Measurements from ENCODE around the gene CKMT2. TPM values are rescaled to one million over a fixed set of nuclear protein-coding genes. Genes with fewer than 3 reads are reported as not detected.

Gene CKMT2
- total RNA-seq, 1 donor from 2014 or later: 3.0 TPM

DNA sequence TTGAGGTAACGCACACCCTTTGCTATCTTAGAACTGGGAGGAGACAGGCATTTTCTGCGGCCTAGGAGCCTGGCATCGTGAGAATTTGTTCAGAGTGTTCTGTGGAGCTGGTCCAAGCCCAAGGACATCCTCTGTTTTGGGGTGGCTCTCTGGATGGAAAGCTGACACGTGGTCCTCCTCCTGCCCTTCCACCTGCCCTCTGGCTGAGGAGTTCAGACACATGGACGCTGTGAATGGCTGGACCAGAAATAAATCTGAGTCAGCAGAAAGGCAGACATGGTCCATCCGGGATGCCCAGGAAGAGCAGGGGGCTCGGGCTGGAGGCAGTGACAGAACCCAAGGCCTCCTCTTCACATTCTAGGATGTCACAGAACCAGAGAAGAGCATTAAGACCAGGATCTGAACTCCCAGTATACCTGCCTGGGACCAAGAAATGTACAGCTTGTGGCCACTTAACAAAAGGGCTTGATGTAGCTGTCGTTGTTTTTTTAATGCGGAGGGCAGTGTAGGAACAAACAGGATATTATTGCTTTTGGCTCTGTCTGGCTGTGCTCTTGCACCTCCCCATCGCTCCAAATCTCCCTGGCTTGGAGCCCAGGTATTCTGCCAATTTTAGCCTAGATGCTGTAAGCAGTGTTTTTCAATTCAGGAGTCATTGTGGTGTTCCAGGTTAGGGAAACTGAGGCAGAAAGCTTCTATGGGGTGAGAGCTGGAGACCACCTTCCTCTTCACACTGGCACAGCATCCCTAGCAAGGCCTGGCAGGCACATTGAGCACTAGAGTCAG lies 2.4 kb downstream of the CKMT2 start:
- H3K4me1 ChIP-seq: peaks cover 7% of the 10 kb centered on the region
- no peak for ATAC-seq
- no peak overlapping the region for H3K4me3 ChIP-seq

DNA sequence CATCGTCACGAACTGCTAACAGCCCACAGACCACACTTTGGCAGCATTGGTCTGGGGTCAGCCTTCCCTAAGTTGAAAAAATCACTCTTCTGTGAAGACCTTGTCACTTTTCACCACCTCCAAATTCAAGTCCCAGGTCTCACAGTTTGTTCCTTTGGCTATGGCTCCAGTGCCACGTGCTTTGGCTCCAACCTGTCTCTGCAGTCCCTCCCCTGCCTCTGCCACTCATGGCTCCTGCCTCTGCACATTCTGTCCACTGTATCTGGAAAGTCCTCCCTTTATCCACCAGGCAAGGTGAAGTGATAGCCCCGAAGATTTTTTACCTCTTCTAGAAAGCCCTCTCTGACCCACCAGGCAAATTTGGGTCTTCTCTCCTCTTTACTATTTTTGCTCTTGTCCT lies 5.3 kb downstream of the CKMT2 start:
- TF ChIP-seq, protein P1, sequence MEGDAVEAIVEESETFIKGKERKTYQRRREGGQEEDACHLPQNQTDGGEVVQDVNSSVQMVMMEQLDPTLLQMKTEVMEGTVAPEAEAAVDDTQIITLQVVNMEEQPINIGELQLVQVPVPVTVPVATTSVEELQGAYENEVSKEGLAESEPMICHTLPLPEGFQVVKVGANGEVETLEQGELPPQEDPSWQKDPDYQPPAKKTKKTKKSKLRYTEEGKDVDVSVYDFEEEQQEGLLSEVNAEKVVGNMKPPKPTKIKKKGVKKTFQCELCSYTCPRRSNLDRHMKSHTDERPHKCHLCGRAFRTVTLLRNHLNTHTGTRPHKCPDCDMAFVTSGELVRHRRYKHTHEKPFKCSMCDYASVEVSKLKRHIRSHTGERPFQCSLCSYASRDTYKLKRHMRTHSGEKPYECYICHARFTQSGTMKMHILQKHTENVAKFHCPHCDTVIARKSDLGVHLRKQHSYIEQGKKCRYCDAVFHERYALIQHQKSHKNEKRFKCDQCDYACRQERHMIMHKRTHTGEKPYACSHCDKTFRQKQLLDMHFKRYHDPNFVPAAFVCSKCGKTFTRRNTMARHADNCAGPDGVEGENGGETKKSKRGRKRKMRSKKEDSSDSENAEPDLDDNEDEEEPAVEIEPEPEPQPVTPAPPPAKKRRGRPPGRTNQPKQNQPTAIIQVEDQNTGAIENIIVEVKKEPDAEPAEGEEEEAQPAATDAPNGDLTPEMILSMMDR (IDR thresholded peaks at IDR 0.05): no peak
- intact Hi-C loops (cut with DNase I): no loop called here
- no peak for DNase-seq

More for the DNA sequence above, 2.4 kb downstream of the CKMT2 start:
- H3K36me3 ChIP-seq: no peaks in the 10 kb centered on the region
- TF ChIP-seq, protein P1 (IDR thresholded peaks at IDR 0.05): no peak
- no peak overlapping the region for H3K27ac ChIP-seq
- no peak for DNase-seq
- intact Hi-C loops (cut with DNase I): no loop called here
- no peaks in the 10 kb centered on the region for H3K27me3 ChIP-seq
- no peaks in the 10 kb centered on the region for H3K9me3 ChIP-seq

DNA sequence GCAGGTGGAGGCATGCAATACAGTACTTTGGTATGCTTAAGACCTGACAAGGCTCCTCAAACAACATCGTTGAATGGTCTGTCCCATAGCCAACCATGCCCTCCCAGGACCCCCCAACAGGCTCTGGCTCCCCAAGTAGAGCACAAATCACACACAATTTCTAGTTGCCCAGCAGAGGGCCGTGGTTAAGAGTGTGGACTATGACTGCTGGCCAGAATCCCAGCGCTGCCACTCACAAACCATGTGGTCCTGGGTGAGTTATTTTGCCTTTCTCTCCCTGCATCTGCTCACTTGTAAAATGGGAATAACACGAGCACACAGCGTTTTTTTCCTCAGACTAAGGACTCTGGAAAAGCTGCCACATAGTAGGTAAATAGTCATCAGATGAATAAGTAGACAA lies 6.5 kb downstream of the CKMT2 start:
- H3K27ac ChIP-seq: no peak overlapping the region
- TF ChIP-seq, protein P1 (IDR thresholded peaks at IDR 0.05): no peak
- no peak overlapping the region for H3K4me3 ChIP-seq
- intact Hi-C loops (cut with DNase I): no loop called here
- ATAC-seq (no peak), DNase-seq (no peak)
- H3K36me3 ChIP-seq: no peaks in the 10 kb centered on the region
- peaks cover 7% of the 10 kb centered on the region for H3K4me1 ChIP-seq
- no peaks in the 10 kb centered on the region for H3K27me3 ChIP-seq
- H3K9me3 ChIP-seq: no peaks in the 10 kb centered on the region

More for the DNA sequence above, 5.3 kb downstream of the CKMT2 start:
- Histone ChIP-seq H3K9me3 (no peaks in the 10 kb centered on the region), H3K27me3 (no peaks in the 10 kb centered on the region), H3K4me1 (peaks cover 7% of the 10 kb centered on the region), H3K4me3 (no peak overlapping the region), H3K36me3 (no peaks in the 10 kb centered on the region), H3K27ac (no peak overlapping the region)
- ATAC-seq: no peak

DNA sequence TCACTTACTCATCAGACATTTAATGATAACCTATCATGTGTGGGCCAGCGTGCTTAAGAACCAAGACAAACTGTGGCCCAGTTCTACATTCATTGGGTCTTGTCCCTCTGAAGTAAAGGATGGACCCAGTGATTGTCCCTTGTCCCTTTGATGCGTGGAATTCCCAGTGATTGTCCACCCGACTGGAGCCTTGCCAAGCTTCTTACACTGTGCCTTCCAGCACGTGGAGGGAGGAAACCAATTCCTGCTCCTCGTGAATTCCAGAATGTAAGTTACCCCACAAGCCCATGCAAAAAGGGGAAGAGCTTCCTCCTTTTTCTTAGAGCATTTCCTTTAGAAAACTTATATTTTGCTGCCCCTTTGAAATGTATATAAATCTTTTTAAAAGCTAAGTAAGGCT lies 7.9 kb downstream of the CKMT2 start:
- TF ChIP-seq, protein P1 (IDR thresholded peaks at IDR 0.05): no peak
- Histone ChIP-seq H3K4me1 (no peaks in the 10 kb centered on the region), H3K36me3 (no peaks in the 10 kb centered on the region), H3K9me3 (no peaks in the 10 kb centered on the region), H3K27ac (no peak overlapping the region), H3K27me3 (no peaks in the 10 kb centered on the region), H3K4me3 (no peak overlapping the region)
- ATAC-seq: no peak
- DNase-seq: no peak
- intact Hi-C loops (cut with DNase I): no loop called here

DNA sequence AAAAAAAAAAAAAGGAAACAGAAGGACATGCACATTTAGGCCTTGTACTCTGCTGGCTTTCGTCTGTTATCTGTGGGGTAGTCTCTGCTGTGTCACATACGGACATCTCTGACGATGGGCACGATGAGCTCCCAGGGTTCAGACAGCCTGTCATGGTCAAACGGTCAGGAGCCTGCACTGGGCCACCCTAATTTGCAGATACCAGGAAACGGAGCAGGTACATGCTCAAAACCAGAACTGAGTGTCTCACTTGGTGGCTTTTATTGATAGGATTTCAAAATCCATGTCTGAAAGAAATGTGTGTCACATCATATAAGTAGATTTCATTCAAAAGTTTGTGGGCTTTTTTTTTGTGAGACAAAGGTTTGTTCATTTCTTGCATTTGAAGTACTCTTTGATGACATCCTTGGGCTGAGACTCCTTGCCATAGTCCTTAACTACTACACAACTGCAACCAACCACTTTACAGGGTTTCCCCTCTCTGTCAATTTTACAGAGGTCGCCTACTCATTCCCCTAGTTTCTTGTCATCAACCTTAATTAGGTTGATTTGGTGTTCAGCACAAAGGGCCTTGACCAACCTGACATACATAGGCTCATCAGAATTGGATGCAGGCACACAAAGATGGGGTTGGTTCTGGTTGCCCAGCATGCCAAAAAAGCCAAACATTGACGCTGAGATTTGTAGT lies 9.0 kb downstream of the CKMT2 start:
- no peak for ATAC-seq
- TF ChIP-seq, protein P1 (IDR thresholded peaks at IDR 0.05): no peak
- H3K9me3 ChIP-seq: no peaks in the 10 kb centered on the region

More for the DNA sequence above, 9.0 kb downstream of the CKMT2 start:
- no peaks in the 10 kb centered on the region for H3K36me3 ChIP-seq
- no peaks in the 10 kb centered on the region for H3K4me1 ChIP-seq
- intact Hi-C loops (cut with DNase I): no loop called here
- DNase-seq: no peak
- no peak overlapping the region for H3K4me3 ChIP-seq
- H3K27me3 ChIP-seq: no peaks in the 10 kb centered on the region
- no peak overlapping the region for H3K27ac ChIP-seq
